T follicular helper cell (primary cell): Measurements from ENCODE around the gene SEC16A.
A peak's percentile ranks its signal among the peaks of the same experiment; 100 is the strongest.

Source experiments
- DNase-seq: peaks from one replicate; pipeline ENCODE4 v3.0.0-alpha.2; 2020; ENCODE audit warnings: low read depth

Gene SEC16A

DNA sequence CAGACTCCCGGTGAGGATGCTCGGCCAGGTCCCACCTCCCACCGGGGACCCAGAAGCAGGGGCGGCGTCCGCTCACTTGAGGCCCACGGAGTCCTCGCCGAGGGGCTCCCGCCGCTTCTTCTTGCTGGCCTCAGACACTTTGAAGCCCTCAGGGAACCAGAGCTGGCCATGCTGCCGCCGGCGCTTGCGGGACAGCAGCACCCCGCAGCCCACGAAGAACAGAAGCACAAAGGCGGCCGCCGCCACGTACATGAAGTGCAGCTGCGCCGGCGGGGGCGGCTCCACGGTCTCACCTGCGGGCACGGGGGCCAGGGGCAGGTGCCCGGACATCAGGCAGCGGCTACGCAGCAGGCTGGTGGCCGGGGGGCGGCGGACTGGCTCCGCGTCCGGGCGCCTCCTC lies 19.4 kb upstream of the SEC16A start:
- no peak for DNase-seq

DNA sequence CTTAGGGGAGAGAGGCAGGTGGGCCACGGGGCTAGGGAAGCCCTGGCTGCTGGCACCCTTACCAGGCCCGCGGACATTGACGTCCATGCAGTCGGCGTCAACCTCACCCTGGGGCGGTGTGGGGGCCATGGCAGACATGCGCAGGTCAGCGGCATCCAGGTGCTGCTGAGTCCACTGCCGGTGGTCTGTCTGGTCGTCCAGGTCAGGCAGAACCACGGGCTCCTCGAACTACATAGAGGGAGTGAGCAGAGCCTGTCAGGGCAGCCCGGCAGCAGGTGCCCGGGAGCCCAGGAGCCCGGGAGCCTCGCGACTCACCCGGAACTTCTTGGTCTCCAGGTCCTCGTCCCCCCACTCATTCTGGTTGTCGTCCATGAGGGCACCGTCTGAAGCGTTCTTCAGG lies 18.8 kb upstream of the SEC16A start:
- no peak for DNase-seq

DNA sequence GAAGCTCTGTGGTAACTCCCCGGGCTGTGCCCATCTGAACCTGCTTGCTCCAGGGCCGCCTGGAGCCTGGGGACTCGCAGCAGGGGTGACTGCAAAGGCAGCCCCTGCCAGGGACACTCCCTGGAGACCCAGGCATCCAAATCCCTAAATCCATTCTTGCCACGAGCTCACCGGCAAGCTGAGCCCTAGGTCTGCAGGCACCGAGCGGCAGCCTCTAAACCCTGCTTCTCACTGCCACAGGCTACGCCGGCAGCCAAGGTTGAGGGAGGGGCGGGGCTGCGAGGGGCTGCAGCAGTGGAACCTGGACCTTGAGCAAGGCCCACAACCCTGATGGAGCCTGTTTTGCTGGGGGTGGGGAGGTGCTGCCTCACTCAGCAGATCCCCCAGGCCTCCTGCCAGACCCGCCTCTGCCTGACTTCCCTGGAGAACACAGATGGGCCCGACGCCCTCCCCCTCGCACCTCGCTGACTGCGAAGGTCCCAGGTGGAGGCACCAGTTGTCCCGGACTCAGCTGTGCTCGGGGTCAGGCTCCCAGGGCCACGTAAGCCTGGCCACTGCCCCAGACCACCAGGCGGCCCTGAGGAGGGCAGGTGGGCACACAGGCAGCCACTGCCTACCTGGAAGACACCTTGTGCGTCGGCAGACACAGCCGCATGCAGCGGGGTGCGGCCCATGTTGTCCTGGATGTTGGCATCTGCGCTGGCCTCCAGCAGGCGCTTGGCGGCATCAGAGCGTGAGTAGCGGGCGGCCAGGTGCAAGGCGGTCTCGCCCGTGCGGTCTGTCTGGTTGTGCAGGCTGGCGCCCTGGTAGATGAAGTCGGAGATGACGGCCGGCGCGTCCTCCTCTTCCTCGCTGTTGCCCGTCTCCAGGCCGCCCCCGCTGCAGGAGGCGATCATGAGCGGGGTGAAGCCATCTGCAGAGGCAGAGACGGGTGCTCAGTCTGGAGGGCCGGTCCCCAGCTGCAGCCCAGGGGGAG lies 17.4 kb upstream of the SEC16A start:
- DNase-seq: no peak

DNA sequence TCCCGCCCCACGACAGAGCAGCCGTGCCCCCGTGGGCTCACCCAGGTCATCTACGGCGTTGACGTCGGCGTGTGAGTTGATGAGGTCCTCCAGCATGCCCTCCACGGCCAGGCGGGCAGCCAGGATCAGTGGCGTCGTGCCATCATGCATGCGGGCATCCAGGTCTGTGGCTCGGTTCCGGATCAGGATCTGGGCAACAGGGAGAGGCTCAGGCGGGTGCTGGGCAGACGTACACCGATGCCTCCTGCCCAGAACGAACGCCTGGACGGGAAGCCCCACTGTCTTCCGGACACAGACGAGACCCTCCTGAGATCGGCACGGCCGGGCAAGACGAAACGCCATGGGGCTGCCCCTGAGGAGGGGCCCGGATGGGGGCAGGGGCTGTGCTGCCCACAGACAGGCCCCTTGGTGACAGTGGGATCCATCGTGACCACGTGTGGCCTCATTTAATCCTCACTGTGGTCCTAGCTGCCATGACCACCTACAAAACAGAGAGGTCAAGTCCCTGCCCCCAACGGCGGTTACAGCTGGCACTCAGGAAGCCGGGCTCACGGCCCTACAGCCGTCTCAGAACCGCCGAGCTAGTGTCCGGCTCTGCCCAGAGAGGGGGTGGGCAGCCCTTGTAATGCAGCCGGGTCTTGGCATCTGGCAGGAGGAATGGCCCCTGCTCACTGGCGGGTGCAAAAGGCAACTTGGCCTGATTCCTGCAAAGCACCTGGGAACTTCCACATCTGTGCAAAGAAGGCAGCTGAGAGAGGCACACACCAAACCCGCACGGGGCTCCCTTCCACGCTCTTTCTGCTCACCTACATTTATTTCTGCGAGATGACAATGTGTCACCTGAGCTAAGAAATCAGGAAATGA lies 16.5 kb upstream of the SEC16A start:
- no peak for DNase-seq

DNA sequence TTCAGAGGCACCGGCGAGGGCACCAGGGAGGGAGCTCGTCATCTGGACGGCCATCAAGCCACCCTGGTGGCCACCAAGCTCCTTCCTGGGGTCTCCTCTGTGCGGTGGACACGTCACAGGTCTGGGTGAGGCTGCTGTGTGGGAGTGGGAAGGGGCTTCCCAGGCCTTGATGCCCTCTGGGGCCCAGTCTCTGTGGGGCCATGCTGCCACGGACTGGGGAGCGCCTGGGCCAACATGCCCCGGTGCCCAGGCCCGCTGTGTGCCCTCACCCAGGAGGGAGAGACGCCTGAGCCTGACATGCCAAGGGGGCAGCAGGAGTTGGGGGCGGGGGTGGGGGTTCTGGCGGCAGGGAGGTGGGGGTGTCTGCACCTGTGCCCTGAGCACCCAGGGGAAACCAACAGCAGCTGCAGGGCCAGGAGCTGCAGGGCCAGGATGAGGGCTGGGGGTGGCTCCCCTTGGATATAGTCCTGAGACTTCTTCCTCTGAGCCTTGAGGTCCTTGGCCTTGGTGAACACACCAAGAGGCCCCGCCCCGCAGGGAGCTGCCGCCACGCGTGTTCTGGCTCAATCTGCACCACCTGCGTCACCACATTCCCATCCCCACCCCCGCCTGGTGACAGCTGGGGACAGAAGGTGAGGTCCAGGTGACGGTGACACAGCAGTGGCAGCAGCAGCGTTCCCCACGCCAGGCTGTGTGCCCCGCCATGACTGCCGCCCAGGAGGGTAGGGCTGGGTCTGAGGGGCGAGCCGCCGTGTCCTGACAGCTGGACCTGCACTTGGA lies 15.3 kb upstream of the SEC16A start:
- no peak for DNase-seq

DNA sequence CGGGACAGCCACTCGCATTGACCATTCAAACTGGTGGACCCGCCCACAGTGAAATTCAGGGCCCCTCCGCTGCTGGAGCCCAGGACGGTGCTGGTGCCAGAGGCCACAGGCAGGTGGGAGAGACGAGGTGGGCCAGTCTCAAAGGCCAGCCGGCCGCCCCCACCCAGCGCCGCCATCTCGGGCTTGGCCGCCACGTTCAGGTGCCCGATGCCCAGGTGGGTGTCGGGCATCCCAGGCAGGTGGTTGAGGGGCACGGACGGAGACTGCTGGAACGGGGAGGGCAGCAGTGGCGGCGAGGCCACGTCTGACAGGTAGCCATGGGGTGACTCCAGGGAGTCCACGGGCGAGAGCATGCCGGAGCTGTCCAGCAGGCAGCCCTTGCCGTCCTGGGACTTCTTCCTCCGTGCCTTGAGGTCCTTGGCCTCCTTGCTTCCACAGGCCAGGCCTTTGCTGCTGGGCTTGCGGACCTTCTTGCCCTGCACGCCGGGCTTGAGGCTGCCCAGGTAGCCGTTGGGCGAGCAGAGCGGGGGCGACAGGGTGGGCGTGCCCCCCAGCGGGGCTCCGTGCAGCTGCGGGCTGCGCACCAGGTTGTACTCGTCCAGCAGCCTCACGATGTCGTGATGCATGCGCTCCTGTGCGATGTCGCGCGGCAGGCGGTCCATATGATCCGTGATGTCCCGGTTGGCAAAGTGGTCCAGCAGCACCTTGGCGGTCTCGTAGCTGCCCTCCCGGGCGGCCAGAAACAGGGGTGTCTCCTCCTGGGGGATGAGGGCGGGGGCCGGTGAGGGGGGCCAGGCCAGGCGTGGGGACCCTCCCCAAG lies 14.2 kb upstream of the SEC16A start:
- no peak for DNase-seq

DNA sequence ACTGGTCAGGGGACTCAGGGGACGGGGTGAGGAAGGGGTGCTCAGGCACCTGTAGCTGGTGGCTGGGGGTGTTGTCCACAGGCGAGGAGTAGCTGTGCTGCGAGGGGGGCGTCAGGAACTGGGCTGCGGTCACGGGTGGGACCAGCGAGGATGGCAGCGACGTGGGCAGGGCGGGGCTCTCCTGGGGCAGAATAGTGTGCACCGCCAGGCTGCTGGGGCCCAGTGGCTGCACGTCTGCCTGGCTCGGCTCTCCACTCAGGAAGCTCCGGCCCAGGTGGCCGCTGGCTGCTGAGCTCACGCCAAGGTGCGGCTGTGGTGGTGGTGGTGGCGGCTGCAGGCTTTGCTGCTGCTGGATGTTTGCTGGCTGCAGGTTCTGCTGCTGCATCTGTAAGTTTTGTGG lies 13.3 kb upstream of the SEC16A start:
- no peak for DNase-seq

DNA sequence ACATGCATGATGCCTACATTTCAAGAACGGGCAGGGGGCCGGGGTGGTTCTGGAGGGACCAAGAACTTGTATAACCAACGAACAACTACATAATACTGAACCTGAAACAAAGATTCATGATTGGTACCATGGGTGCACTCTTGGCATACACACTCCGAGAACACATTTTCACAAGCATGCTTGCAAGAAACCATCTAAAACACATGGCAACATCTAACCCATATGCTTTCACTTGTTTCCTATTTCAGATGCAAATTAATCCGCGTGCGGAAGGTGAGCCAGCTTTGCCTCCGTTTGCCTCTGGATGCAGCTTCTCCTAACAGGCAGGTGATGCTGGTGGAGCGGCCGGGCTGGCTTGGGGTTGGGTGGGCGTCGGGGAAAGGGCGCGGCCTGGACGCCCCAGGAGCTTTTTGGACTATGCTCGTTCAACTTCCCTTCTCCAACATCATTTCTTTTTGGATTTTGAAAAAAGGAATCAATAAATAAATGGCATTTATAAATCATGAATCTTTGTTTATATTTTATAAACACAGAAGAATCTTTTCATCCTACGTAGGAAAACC lies 12.5 kb upstream of the SEC16A start:
- no peak for DNase-seq

DNA sequence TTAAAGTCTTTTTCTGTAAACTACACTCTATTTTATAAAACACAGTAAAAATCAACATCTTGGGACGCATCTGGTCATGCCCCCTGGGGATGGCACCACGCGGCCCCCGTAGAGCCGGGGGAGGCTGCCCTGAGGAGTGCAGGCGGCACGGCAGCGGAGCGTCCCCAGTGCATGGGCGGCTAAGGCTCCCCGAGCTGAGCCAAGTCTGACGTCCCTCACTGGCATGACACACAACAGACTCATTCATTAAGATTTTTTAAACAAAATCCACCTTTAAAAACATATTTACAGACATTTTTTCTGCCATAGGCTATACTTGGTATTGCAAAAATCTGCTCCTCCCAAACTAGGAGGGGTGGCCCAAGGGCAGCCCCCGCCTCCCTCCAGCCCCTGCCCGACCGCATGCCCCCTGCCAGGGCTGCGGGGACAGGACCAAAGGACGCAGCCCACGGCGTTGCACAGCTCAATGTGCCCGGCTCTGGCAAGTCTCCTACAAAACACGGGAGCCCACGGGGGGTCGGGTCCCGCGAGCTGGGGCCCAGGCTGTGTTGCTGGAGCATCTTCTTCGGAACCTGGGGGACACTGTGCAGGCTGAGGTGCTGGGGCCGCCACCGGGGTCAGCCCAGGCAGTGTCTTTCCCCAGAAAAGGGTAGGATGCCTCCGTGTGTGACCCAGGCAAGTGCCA lies 11.8 kb upstream of the SEC16A start:
- no peak for DNase-seq

DNA sequence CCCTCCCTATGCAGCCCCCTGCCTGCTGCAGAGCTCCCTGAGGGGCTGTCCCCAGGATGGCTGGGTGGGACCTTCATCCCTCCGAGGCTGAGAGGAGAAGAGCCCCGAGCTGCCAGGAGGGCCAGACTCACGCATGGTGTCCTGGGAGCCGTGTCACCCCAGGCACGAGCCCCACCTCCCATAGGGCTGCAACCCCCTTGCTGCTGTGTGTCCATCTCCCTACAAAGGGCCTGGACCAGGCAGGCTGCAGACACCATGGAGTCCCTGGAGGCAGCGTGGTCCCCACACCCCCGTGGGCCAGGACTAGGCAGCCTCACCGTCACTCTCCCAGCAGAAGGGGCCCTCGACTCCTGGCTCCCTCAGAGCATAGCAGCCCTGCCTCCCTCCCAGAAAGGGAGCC lies 11.2 kb upstream of the SEC16A start:
- no peak for DNase-seq

DNA sequence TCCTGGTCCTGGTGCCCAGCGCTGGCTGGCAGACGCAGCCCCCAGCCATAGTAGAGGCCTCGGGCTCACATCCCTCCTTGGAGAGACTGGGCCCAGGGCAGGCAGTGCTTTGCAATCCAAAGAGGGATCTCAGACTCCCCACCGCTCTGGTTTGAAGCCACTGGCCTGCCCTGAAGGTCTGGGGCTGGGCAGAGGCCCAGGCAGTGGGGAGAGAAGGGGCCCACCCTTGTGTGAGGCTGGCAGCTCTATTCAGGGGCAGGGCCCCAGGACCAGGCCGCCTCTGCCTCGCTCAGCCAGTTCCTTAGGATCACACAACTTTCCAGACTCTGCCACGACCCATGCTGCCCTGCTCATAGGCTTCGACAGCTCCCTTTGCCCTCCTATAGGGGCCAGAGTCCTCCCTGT lies 10.7 kb upstream of the SEC16A start:
- DNase-seq: no peak

DNA sequence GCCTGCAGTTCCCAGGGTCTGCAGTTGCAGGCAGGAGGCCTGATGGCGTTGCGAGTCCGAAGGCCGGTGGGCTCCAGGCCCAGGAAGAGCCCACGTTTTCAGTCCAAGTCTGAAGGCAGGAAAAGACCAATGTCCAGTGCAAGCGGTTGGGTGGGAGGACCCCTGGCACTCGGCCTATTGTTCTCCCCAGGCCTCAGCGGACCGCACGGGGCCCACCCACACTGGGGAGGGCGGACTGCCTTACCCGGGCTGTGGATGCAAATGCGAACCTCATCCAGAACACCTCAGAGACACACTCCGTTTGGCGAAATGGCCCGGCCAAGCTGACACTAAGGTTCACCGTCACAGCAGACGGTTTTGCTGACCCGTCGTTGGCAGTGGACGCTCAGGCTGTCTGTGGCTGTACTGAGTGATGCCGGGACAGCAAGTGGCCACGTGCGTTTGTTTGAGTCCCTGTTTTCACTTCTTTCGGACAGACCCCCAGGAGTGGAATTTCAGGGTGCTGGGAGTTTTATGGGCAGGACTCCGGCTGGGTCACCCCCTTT lies 10.2 kb upstream of the SEC16A start:
- DNase-seq: no peak

DNA sequence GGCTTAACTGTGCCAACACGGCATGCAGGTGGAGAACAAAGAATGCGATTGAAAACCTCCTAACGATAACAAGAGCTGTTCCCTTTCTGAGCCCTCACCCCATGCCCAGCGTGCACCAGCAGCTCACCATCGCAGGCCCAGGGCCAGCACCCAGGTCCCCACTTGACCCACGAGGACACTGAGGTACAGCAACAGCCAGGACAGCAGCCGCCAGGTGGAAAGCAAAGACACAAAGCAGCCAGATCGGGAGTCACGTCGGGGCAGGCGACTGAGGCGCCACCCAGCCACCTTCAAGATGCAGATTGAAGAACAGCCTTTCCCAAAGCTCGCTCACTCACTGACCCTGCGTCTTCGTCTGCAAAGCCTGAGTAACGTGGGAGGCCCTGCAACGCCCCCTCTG lies 6.9 kb upstream of the SEC16A start:
- DNase-seq: no peak

DNA sequence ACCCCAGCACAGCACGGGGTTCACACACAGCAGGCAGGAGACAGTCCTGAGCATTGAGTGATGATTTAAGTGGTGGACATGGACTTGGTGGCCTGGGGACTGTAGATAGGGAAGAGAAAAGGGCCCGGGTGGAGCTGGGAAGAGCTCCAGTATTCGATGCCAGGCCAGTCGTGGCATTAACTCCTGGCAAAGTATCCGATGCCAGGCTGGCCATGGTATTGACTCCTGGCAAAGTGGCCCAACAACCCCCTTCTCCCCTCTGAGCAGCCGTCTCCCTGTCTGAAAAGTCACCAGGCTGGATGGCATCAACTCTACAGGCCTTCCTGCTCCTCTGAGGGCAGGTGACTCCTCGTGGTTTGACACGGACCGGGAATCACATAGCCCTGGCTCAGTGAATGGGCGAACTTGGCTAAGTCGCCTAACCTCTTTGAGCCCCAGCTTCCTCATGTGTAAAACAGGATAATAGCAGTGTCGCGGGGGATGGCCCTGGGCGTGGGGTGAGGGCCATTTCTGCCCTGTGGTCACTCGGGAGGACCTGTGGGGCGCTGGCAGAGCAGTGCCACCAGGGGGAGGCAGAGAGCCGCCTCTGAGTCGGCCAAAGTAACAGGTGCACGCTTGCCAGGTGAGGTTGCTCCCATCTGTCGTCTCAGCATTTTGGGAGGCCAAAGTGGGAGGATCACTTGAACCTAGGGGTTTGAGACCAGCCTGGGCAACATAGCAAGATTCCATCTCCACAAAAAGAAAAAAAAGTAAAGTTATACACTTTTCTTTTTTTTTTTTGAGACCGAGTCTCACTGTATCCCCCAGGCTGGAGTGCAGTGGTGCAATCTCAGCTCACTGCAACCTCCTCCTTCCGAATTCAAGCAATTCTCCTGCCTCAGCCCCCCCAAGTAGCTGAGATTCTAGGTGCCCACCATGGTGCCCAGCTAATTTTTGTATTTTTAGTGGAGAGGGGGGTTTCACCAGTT lies 5.7 kb upstream of the SEC16A start:
- peak; percentile 59 for DNase-seq

DNA sequence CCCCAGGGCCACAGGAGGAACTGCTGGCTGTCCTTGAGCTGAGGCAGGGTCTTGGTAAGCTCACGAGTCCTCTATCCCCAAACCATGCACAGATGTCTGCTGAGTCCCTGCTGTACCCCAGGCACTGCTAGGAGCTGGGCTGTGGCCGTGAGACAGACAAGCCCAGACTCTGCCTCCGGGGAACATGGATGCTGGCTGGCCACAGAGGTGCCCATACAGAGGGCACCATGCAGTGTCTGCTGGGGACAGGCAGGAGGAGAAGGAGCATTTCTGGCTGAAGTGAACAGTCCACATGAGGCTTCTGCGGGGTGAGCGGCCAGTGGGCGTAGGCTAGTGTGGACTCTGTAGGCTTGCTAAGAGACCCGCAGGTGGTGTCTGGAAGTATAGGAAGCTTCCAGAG lies 4.8 kb upstream of the SEC16A start:
- no peak for DNase-seq

DNA sequence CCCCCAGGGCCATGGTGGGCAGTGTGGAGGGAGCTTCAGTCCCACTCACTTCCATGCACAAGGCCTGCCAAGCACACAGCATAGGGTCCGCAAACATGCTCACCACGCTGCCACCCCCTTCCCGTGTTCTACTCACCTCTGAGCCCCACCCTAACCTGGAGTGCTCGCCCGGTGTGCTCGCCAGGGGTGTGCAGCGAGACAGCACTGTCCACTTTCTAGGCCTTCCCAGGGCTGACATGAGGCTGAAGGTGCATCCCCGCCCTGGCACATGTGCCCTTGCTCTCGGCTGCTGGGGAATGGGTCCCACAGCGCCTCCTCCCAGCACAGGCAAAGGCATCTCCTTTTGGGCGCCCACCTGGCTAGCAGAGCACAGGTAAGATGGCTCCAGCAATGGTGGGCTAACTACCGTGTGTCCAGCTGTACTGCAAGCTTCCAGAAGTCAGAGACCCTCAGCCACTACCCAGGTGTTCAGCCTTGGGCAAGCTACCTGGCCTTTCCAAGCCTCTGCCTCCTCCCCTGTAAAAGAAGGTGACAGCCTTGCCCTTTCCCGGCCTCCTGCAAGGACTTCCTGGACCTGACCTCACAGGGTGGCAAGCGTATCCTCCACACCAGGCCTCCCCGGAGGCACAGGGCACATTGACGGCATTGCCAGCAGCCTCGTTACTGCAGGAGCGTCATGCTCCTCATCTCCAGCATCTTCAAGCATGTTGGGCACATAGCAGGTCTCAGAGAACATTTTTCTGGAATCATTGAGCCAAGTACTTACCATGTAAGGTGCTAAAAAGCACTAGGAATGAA lies 4.2 kb upstream of the SEC16A start:
- DNase-seq: no peak

DNA sequence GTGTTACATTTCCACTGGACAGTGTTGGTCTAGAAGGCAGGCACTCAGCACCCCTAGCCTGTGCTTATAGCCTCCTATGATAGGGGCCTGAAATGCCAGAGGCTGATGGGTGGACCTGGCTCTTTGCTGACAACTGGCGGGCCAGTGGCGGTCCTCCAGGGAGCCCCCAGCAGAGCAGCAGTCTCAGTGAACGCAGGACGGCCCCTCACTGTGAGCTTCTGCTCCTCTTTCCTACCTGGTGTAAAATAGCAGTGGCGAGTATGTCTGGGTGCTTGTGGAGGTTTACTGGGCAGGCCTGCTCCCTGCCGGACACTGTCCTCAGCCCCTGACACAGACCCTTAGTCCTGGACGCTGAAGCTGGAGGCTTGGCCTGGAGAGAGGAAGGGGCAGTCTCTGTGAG lies 3.3 kb upstream of the SEC16A start:
- DNase-seq: no peak
